ENCODE results near the gene MRPL55.

Gene MRPL55

DNA sequence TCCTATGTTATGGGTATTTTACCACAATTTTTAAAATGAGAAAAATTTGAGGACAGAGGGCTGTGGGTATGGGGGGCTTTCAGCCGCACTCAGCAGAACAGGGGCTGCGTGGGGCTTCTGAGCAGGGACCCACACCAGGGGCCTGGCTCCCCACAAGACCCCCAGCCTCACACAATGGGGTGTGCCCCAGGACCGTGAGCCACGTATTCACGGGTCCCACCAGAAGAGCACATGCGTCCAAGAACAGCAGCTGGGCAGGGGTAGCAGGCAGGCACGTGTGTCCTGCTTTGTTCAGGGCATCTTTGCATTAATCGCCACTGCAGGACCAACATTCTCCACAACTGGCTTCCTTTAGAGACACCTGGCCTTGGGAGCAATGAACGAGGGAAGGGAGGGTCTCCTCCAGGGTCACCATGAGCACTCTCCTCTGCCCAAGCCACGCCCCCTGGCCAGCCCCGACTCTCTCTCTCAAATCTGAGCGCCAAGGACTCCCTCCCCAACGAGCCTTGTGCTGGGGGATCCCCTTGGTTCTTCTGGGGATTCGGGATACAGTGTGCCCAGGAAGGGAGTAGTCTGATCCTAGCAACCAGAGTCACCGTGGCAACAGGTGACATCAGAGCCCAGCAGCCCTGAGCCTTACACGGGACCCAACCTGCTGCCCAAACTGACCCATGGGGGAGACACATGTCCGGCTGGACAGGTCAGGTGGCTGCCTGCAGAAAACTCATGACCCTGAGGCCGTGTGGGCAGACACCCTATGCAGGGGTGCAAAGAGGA is 34.0 kb downstream of the MRPL55 start:
- no peak for DNase-seq
- no peak overlapping the region for H3K4me2 ChIP-seq (ENCODE audit: low read depth, low read length)
- H2AFZ ChIP-seq (ENCODE audit: low read length) = no peak overlapping the region
- H4K20me1 ChIP-seq (ENCODE audit: insufficient read depth, low read length) = 0 out of 2 replicates have a peak, but pooled peaks cover 3% of the 10 kb centered on the region
- TF ChIP-seq EZH2phosphoT487 (IDR thresholded peaks at IDR 0.05; ENCODE audit: low read length) (no peak), EZH2 (optimal IDR thresholded peaks at IDR 0.05; ENCODE audit: low read depth, low read length) (no peak)
- TF ChIP-seq, protein P1, sequence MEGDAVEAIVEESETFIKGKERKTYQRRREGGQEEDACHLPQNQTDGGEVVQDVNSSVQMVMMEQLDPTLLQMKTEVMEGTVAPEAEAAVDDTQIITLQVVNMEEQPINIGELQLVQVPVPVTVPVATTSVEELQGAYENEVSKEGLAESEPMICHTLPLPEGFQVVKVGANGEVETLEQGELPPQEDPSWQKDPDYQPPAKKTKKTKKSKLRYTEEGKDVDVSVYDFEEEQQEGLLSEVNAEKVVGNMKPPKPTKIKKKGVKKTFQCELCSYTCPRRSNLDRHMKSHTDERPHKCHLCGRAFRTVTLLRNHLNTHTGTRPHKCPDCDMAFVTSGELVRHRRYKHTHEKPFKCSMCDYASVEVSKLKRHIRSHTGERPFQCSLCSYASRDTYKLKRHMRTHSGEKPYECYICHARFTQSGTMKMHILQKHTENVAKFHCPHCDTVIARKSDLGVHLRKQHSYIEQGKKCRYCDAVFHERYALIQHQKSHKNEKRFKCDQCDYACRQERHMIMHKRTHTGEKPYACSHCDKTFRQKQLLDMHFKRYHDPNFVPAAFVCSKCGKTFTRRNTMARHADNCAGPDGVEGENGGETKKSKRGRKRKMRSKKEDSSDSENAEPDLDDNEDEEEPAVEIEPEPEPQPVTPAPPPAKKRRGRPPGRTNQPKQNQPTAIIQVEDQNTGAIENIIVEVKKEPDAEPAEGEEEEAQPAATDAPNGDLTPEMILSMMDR (IDR thresholded peaks at IDR 0.05; ENCODE audit: low read length) = no peak
- no peaks in the 10 kb centered on the region for H3K9me3 ChIP-seq (replicated peaks; ENCODE audit: insufficient read depth, low read length)
- H3K36me3 ChIP-seq (replicated peaks; ENCODE audit: insufficient read depth, low read length) = no peaks in the 10 kb centered on the region
- H3K4me1 ChIP-seq (ENCODE audit: low read length) = no peaks in the 10 kb centered on the region
- peaks cover 11% of the 10 kb centered on the region for H3K79me2 ChIP-seq (ENCODE audit: low read length)
- no peak overlapping the region for H3K27ac ChIP-seq (ENCODE audit: low read length)
- H3F3A ChIP-seq (ENCODE audit: insufficient read depth, low read length) = no peaks in the 10 kb centered on the region; the same call in 1 of the 2 replicates
- H3K9me2 ChIP-seq (replicated peaks; ENCODE audit: insufficient read depth, low read length) = no peaks in the 10 kb centered on the region
- no peak overlapping the region for H3K4me3 ChIP-seq (ENCODE audit: low read length)
- no peaks in the 10 kb centered on the region for H3K27me3 ChIP-seq (replicated peaks; ENCODE audit: insufficient read depth, low read length)
- no peak overlapping the region for H3K9ac ChIP-seq (ENCODE audit: low read length)

DNA sequence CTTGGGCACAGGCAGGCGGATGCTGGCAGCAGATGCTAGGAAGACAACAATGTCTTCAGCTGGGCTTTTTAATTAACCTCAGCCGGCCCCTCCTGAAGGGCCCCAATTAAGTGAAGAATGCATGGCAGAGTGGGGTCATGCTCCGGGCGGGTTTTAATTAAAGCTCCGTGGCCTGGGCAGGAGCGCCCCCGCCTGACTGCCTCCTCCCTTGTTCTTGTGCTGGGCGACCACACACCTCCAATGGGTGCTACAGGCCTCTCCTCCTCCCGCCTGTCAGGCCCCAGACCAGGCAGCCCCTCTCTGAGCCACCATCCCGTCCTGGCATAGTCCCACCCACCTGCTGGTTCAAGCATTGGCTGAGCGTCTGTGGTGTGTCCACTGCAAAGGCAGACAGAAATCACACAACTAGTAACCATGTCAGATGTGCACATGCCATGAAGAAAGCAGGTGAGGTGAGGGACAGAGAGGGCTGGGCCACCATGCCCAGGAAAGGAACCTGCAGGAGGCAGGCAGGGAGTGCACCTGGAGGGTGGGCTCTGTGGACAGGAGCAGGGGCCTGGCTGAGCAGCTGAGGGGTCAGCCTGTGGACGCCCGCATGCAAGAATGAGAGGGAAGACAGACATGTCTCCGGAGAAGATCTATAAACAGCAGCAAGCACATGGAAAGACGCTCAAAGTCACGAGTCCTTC is 35.1 kb downstream of the MRPL55 start:
- no peak overlapping the region for H3K4me2 ChIP-seq (ENCODE audit: low read depth, low read length)
- H3K9me2 ChIP-seq (replicated peaks; ENCODE audit: insufficient read depth, low read length) = no peaks in the 10 kb centered on the region
- H3K9ac ChIP-seq (ENCODE audit: low read length) = no peak overlapping the region
- no peaks in the 10 kb centered on the region for H3K27me3 ChIP-seq (replicated peaks; ENCODE audit: insufficient read depth, low read length)
- no peaks in the 10 kb centered on the region for H3K36me3 ChIP-seq (replicated peaks; ENCODE audit: insufficient read depth, low read length)
- no peaks in the 10 kb centered on the region for H3K9me3 ChIP-seq (replicated peaks; ENCODE audit: insufficient read depth, low read length)
- no peaks in the 10 kb centered on the region for H3K4me1 ChIP-seq (ENCODE audit: low read length)
- H3K4me3 ChIP-seq (ENCODE audit: low read length) = no peak overlapping the region
- H2AFZ ChIP-seq (ENCODE audit: low read length) = no peak overlapping the region
- H3F3A ChIP-seq (ENCODE audit: insufficient read depth, low read length) = no peaks in the 10 kb centered on the region; the same call in 1 of the 2 replicates
- H3K79me2 ChIP-seq (ENCODE audit: low read length) = 0 out of 2 replicates have a peak, but pooled peaks cover under 1% of the 10 kb centered on the region
- DNase-seq = no peak
- TF ChIP-seq EZH2 (optimal IDR thresholded peaks at IDR 0.05; ENCODE audit: low read depth, low read length) (no peak), EZH2phosphoT487 (IDR thresholded peaks at IDR 0.05; ENCODE audit: low read length) (no peak)
- TF ChIP-seq, protein P1 (IDR thresholded peaks at IDR 0.05; ENCODE audit: low read length) = no peak; the same call in 1 of the 2 replicates
- H3K27ac ChIP-seq (ENCODE audit: low read length) = no peak overlapping the region
- H4K20me1 ChIP-seq (ENCODE audit: insufficient read depth, low read length) = 0 out of 2 replicates have a peak, but pooled peaks cover 3% of the 10 kb centered on the region

DNA sequence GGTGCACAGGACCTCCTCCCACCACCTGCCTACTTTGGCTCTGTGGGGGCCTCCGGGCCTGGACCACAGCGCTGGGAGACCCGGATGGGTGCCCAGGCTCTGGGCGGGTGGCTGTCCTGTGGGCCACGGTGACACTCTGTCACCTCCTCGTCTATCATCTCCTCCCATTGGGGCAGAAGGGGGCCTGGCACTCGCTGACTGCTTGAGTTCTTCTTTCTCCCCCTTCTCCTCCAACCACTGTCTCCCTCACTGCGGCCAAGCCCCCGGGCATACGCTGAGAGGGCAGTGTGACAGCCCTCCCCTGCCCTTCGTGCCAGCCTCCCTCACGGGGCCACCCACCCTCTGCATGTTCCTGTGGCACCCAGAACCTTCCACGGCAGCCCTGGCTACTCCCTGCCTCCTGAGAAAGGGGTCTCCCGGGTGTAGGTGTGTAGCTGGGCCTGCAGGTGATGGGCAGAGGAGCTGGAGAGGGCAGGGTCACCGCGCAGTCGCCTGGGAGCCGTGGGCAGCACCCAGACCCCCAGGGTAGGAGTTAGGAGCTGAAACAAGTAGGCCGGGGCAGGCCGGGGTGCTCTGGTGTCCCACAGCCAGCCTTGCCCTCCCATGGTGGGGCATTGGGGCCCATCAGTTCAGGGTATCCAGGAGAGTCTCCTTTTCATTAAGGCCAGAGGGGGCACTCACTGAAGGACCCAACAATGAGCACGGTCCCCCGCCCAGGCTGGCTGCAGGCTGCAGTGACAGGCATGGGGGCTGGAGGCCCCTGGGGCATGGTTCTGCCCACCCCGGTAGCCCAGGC is 35.8 kb downstream of the MRPL55 start:
- Histone ChIP-seq H3K9me2 (replicated peaks; ENCODE audit: insufficient read depth, low read length) (no peaks in the 10 kb centered on the region), H3F3A (ENCODE audit: insufficient read depth, low read length) (no peaks in the 10 kb centered on the region), H3K36me3 (replicated peaks; ENCODE audit: insufficient read depth, low read length) (no peaks in the 10 kb centered on the region), H3K9ac (ENCODE audit: low read length) (no peak overlapping the region), H3K27me3 (replicated peaks; ENCODE audit: insufficient read depth, low read length) (no peaks in the 10 kb centered on the region), H3K4me1 (ENCODE audit: low read length) (no peaks in the 10 kb centered on the region), H3K4me3 (ENCODE audit: low read length) (no peak overlapping the region), H2AFZ (ENCODE audit: low read length) (no peak overlapping the region), H3K27ac (ENCODE audit: low read length) (no peak overlapping the region), H3K9me3 (replicated peaks; ENCODE audit: insufficient read depth, low read length) (no peaks in the 10 kb centered on the region), H3K79me2 (ENCODE audit: low read length) (no peaks in the 10 kb centered on the region), H3K4me2 (ENCODE audit: low read depth, low read length) (no peak overlapping the region), H4K20me1 (ENCODE audit: insufficient read depth, low read length) (0 out of 2 replicates have a peak, but pooled peaks cover 3% of the 10 kb centered on the region)
- TF ChIP-seq EZH2phosphoT487 (IDR thresholded peaks at IDR 0.05; ENCODE audit: low read length) = no peak
- TF ChIP-seq EZH2 (optimal IDR thresholded peaks at IDR 0.05; ENCODE audit: low read depth, low read length) = no peak
- TF ChIP-seq, protein P1 (IDR thresholded peaks at IDR 0.05; ENCODE audit: low read length) = no peak
- no peak for DNase-seq
